CD4-positive, alpha-beta T cell treated with Interleukin-4 for 4 hours (primary cell): ENCODE measurements around the gene BPGM.

Experiments
- DNase-seq: peaks from one replicate; pipeline ENCODE4 v3.0.0-alpha.2; 2020

BPGM gene

GRCh38 chr7:134699021-134699818, 52.6 kb downstream of the BPGM start:
- no peak for DNase-seq

- no peak for DNase-seq
Measured at GRCh38 chr7:134699899-134700298, 53.2 kb downstream of the BPGM start.

- DNase-seq = peak; percentile 47
Measured at GRCh38 chr7:134701272-134701671, 54.6 kb downstream of the BPGM start.

- no peak for DNase-seq
Measured at GRCh38 chr7:134702366-134703240, 56.0 kb downstream of the BPGM start.

- DNase-seq = no peak
Measured at GRCh38 chr7:134703241-134703594, 56.6 kb downstream of the BPGM start.

- no peak for DNase-seq
Measured at GRCh38 chr7:134703782-134704181, 57.1 kb downstream of the BPGM start.

GRCh38 chr7:134704827-134705226, 58.2 kb downstream of the BPGM start:
- DNase-seq = no peak

- DNase-seq = no peak
Measured at GRCh38 chr7:134705716-134706115, 59.1 kb downstream of the BPGM start.

GRCh38 chr7:134706468-134706867, 59.8 kb downstream of the BPGM start:
- no peak for DNase-seq

GRCh38 chr7:134707663-134708378, 61.2 kb downstream of the BPGM start:
- no peak for DNase-seq

GRCh38 chr7:134708692-134709091, 62.0 kb downstream of the BPGM start:
- no peak for DNase-seq

GRCh38 chr7:134709197-134709596, 62.5 kb downstream of the BPGM start:
- no peak for DNase-seq

- no peak for DNase-seq
Measured at GRCh38 chr7:134710511-134710853, 63.8 kb downstream of the BPGM start.

GRCh38 chr7:134710854-134711624, 64.4 kb downstream of the BPGM start:
- peak; percentile 80 for DNase-seq

- no peak for DNase-seq
Measured at GRCh38 chr7:134712196-134712595, 65.5 kb downstream of the BPGM start.

- DNase-seq = no peak
Measured at GRCh38 chr7:134714470-134715205, 68.0 kb downstream of the BPGM start.

- DNase-seq = no peak
Measured at GRCh38 chr7:134718211-134718875, 71.7 kb downstream of the BPGM start.

GRCh38 chr7:134720091-134720935, 73.7 kb downstream of the BPGM start:
- no peak for DNase-seq

GRCh38 chr7:134721171-134721570, 74.5 kb downstream of the BPGM start:
- DNase-seq = no peak

GRCh38 chr7:134722786-134723322, 76.2 kb downstream of the BPGM start:
- no peak for DNase-seq
